Measurements from ENCODE around the gene NKG7.

The NKG7 gene

GRCh38 chr19:51357952-51358351 lies 14.5 kb downstream of the NKG7 start:
- no peak for DNase-seq

GRCh38 chr19:51356159-51356801 lies 16.2 kb downstream of the NKG7 start:
- no peak for DNase-seq

- DNase-seq: no peak
Measured at GRCh38 chr19:51354742-51355148, 17.7 kb downstream of the NKG7 start.

- DNase-seq: no peak
Measured at GRCh38 chr19:51354103-51354741, 18.2 kb downstream of the NKG7 start.

- DNase-seq: no peak
Measured at GRCh38 chr19:51352783-51353360, 19.6 kb downstream of the NKG7 start.

GRCh38 chr19:51351266-51351990 lies 21.0 kb downstream of the NKG7 start:
- no peak for DNase-seq

DNA sequence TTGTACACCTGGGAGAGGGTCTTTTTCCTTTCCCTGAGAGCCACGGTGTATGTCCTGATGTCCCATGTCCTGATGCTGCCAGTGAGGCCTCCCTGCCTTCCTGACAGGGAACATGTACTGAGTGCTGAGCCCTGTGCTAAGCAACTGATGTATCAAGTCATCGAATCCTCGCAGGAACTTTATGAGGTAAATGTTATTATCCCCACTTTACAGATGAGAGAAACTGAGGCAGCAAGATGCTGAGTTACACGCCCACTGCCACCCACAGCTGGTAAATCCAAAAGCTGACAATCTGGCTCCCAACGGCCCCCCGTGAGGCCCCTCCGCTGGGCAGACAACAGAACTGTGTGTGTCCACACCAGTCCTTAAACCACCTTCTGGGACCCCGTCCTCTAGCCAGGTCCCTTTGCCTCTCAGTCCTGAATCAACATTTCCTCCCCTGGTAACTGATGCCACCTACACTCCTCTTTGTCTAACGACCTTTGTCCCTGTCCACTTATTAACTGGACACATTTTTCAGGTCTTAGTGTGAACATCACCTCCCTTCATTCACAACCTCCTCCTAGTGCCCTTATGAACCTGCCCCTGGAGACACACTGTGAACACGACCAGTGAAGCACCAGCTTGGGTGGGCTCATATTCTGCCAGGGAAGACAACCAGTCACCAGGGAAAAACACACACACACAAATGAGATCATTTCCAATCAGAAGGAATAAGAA lies 25.1 kb downstream of the NKG7 start:
- no peak for DNase-seq

DNA sequence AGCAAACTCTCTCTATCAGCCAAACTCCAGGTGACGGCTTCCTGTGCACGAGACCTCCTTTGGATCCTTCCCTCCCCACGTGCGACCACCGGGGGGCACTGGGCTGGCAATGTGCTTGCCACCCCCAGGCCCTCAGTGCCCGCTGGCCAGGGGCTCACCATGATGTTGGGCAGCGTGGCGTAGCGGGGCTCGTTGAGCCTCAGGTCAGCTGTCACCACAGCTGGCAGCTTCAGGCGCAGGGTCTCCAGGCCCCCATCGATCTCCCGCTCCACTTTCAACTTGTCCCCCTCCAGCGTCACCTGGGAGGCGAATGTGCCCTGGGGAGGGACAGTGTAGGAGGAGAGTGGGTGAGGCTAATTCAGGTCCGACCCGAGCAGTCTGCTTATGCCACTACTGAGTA lies 25.7 kb downstream of the NKG7 start:
- no peak for DNase-seq

- no peak for DNase-seq
Measured at GRCh38 chr19:51345076-51345620, 27.3 kb downstream of the NKG7 start.

DNA sequence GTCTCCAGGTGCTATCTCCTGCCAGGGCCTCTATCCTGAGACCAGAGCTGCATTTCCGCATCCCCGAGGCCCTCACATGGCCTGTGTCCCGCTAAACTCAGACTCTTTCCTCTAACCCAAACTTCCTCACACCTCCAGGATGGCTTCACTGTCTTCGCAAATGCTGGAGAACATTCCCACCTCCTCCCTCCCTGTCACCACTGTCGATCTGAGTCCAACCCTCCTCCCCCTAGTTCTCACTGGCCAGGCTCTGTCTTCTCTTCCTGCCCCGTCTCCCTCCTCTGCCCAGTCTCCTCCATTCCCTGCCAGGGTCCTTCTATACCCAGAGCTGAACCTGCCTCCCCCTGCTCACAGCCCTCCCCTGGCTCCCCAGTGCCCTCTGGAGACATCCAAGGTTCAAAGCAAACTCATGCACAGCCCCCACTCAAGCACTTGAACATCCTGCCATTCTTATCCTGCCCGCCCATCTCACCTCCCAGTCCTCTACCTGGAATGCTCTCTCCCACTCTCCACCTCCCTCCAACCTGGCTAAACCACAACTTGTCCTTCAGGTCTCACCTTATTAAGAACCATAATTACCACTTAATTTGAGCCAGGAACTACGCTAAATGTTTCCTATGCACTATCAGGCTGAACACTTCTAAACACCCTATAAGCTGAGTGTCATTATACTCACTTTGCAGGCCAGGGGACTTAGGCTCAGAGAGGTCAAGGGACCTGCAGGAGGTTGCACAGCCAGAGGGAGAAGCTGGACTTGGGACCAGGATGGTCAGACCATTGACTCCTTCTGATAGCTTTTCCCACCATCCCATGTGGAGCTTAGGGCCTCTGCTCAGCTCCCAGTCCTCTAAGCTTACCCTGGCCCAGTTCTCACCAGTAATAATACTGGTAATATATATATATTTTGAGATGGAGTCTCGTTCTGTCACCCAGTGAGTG lies 29.6 kb downstream of the NKG7 start:
- DNase-seq: no peak

DNA sequence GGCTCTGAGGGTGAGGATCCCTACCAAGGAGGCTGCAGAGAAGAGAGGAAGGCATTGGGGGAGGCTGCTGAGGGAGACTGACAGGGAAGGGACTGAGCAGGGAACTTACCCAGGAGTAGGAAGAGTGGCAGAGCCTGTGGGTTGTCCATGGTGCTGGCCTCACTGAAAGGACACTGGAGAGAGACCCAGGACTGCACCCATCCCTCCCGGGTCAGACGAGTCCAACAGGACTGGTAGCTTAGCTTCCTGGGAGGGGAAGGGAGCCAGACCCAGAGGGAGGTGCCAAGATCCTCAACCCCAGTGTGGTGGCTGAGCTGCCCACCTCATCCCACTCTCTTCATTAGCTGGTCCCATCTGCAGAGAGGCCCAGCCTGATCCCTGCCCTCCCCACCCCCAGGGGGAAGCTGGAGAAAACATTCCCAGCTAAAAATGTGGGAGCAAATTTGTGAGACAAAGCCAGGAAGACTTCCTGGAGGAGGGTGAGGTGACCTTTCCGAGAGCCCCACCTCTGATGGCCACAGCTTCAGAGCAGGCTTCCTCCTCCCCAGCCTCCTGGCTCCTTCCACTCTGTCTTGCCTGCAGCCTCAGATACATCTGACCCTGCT lies 30.4 kb downstream of the NKG7 start, which contains the start of gene VSIG10L:
Gene VSIG10L, minus strand, starts transcription at position 164 of the 605 bp plus-strand sequence. Its CDS starts 15 bp downstream, at position 149.
- DNase-seq: no peak

DNA sequence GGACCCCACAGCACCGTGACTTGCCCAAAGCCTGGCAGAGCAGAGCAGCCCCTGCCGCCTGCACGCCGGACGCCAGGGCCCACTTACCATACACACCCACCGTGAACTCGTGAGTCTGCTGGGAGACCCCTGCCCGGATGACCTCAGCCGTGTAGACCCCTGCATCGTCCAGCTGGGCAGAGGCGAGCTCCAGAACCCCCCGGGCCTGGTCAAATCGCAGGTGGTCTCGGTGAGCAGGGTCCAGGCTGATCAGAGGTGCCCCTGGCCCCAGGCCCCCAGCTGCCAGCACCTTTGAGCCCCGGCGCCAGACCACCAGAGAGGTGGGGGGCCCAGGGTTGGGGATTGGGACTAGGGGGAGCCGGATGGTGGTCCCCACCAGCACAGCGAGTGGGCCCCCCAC lies 31.4 kb downstream of the NKG7 start:
- no peak for DNase-seq

GRCh38 chr19:51339687-51340656 lies 32.5 kb downstream of the NKG7 start:
- peak; percentile 89 for DNase-seq

DNA sequence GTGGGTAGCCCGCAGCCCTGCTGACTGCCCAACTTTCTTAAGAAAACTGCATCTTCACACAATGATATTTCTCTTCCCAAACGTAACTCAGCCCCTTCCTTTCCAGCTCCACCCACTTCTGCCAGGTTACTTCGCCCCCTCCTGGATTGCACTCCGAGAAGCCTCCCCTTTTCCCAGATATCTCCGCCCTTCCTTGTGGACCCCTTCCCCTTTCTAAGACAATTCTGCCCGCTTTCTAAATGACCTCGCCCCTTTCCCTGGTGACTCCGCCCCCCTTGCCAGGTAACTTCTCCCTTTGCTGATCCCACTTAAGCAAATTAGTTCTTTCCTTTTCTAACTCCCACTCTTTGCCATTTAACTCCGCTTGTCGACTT lies 33.2 kb downstream of the NKG7 start:
- DNase-seq: no peak

GRCh38 chr19:51338563-51339312 lies 33.7 kb downstream of the NKG7 start:
- peak; percentile 46 for DNase-seq

GRCh38 chr19:51337861-51338562 lies 34.4 kb downstream of the NKG7 start:
- DNase-seq: no peak

GRCh38 chr19:51337141-51337860 lies 35.2 kb downstream of the NKG7 start:
- no peak for DNase-seq

Measured in DMS153 (cell line).